HUES48 (cell line): ENCODE results near the gene PARP14.
"Not testable (repeated sequence)": the region's sequence is repeated elsewhere in the genome, so short reads cannot be mapped to it uniquely, and the experiment has no call there.

Experiments used
- H3K27ac ChIP-seq: one replicate; pipeline ENCODE4 v1.7.0; 2013; ENCODE audit warnings: low read depth, low read length, inconsistent platforms
- H3K27me3 ChIP-seq: 2 replicates; pipeline ENCODE4 v1.6.1; 2013; ENCODE audit warnings: mild to moderate bottlenecking, low read length; ENCODE audit not compliant: control insufficient read depth, insufficient read depth
- H3K36me3 ChIP-seq: 2 replicates; pipeline ENCODE4 v1.6.1; 2013; ENCODE audit warnings: low read length; ENCODE audit not compliant: control insufficient read depth, insufficient read depth
- H3K4me1 ChIP-seq: 2 replicates; pipeline ENCODE4 v1.6.1; 2013; ENCODE audit warnings: mild to moderate bottlenecking, low read length; ENCODE audit not compliant: control insufficient read depth, insufficient read depth
- H3K4me3 ChIP-seq: 2 replicates; pipeline ENCODE4 v1.5.1; 2013; ENCODE audit warnings: mild to moderate bottlenecking, low read depth, low read length
- H3K9ac ChIP-seq: 2 replicates; pipeline ENCODE4 v1.6.1; 2013; ENCODE audit warnings: mild to moderate bottlenecking, low read depth, low read length, moderate library complexity
- H3K9me3 ChIP-seq: 2 replicates; pipeline ENCODE4 v1.6.1; 2013; ENCODE audit warnings: low read length; ENCODE audit not compliant: control insufficient read depth, insufficient read depth

Gene PARP14

DNA sequence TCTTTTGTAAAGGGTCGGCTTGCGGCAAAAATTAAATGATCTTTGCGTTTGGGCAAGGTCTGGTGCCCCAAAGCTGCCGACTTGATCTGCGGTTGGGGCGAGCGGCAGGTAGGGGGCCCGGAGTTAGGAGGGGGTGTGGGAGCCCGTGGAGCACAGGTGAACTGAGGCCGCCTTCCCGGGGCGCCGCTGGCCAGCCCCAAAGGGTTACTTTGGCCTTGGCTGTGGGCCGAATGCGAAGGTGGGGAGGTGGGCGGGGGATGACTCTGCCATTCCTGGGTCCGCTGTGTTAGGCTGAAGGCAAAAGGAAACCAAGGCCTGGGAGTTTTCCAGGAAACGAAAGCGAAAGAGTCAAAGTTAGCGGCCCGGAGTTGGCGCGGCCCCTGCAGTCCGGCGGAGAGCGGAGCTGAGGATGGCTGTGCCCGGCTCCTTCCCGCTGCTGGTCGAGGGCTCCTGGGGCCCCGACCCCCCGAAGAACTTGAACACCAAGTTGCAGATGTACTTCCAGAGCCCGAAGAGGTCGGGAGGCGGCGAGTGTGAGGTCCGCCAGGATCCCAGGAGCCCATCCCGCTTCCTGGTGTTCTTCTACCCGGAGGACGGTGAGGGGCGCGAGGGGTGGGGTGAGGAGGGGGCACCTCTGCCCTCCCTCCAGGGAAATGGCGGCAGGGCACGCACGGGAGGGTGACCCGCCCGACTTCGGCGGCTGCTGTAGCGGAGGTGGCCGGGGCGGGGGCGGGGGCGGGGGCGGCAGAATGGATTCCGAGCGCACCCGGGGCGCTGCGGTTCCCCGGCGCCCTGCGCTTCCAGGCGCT is at the start of gene PARP14:
Gene PARP14, plus strand, starts transcription at position 365 of the 809 bp plus-strand sequence. Its CDS starts 45 bp downstream, at position 410.
- Histone ChIP-seq H3K4me1 (peaks cover 13% of the 10 kb centered on the region), H3K27ac (peak within 1 kb of the TSS; percentile 42), H3K27me3 (peaks cover 9% of the 10 kb centered on the region; the same call in 1 of the 2 replicates), H3K36me3 (no peaks in the 10 kb centered on the region), H3K9ac (peak within 1 kb of the TSS; percentile 74), H3K4me3 (peak within 1 kb of the TSS; percentile 88), H3K9me3 (no peaks in the 10 kb centered on the region; the same call in 1 of the 2 replicates)

- H3K27me3 ChIP-seq, result no peaks in the 10 kb centered on the region
- no peak overlapping the region for H3K9ac ChIP-seq
- H3K4me1 ChIP-seq, result no peaks in the 10 kb centered on the region
- H3K4me3 ChIP-seq, result no peak overlapping the region
- H3K36me3 ChIP-seq, result no peaks in the 10 kb centered on the region
- H3K9me3 ChIP-seq, result no peaks in the 10 kb centered on the region
- no peak overlapping the region for H3K27ac ChIP-seq
Measured at GRCh38 chr3:122635789-122636188, 44.9 kb upstream of the PARP14 start.

DNA sequence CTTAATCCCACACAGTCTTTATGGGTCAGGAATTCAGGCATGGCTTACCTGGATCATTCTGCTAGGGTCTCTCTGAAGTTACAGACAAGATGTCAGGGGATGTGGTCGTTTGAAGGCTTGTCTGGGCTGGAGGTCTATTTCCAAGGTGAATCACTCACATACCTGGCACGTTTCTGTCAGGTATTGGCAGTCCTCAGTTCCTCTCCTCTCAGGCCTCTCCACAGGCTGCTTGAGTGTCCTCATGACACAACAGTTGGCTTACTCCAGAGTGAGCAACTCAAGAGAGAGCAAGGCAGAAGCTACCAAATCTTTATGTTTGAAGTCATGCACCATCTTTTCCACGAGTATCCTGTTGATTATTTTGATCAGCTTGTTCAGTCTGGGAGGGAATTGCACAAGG is 43.9 kb upstream of the PARP14 start:
- H3K9me3 ChIP-seq, result no peaks in the 10 kb centered on the region
- no peak overlapping the region for H3K4me3 ChIP-seq
- no peaks in the 10 kb centered on the region for H3K4me1 ChIP-seq
- H3K36me3 ChIP-seq, result no peaks in the 10 kb centered on the region
- no peak overlapping the region for H3K9ac ChIP-seq
- H3K27me3 ChIP-seq, result no peaks in the 10 kb centered on the region
- no peak overlapping the region for H3K27ac ChIP-seq

DNA sequence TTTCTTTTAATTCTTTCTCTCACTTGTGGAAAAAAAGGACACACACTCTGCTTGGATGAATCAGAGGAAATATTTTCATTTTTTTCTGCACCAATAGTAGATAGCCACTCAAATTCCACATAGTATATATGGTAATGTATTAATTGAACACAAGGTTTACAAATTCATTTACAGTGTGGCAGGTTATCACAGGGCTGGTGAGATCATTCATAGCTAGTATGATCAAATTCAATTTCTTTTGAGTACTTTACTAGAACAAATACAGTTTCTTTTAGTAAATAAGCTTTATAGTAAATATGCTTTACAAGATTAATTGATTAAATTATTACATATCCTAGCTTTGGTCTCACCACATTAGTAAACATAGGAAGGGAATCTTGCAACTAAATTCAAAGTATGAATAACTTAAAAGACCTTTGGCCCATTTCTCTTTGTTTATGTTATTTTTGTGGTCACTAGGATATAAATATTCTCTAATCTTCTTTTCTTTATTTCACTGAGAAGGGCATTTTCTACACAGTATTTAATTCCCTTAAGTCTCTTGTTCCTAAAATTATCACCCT is 40.1 kb upstream of the PARP14 start:
- Histone ChIP-seq H3K36me3 (no peaks in the 10 kb centered on the region), H3K9ac (no peak overlapping the region), H3K27ac (no peak overlapping the region), H3K27me3 (no peaks in the 10 kb centered on the region), H3K9me3 (no peaks in the 10 kb centered on the region), H3K4me3 (no peak overlapping the region), H3K4me1 (no peaks in the 10 kb centered on the region)

DNA sequence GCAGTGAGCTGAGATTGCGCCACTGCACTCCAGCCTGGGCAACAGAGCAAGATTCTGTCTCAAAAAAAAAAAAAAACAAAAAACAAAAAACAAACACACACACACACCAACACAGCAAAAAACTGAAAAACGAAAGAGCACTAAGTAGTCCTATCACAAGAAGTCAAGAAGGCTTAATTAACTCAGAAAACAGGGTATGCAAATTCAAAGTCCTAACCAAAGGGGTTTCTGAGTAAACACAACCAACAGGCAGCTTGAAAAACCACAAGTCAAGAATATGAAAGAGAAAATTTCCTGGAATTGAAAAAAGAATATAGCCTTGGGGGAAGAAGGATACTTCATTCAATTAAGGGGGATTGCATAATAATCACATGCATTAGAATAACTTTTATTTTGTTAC is 37.7 kb upstream of the PARP14 start:
- Histone ChIP-seq H3K9ac (no peak overlapping the region), H3K27me3 (no peaks in the 10 kb centered on the region), H3K27ac (no peak overlapping the region), H3K4me3 (no peak overlapping the region), H3K9me3 (no peaks in the 10 kb centered on the region), H3K36me3 (no peaks in the 10 kb centered on the region), H3K4me1 (0 out of 2 replicates have a peak, but pooled peaks cover 6% of the 10 kb centered on the region)

DNA sequence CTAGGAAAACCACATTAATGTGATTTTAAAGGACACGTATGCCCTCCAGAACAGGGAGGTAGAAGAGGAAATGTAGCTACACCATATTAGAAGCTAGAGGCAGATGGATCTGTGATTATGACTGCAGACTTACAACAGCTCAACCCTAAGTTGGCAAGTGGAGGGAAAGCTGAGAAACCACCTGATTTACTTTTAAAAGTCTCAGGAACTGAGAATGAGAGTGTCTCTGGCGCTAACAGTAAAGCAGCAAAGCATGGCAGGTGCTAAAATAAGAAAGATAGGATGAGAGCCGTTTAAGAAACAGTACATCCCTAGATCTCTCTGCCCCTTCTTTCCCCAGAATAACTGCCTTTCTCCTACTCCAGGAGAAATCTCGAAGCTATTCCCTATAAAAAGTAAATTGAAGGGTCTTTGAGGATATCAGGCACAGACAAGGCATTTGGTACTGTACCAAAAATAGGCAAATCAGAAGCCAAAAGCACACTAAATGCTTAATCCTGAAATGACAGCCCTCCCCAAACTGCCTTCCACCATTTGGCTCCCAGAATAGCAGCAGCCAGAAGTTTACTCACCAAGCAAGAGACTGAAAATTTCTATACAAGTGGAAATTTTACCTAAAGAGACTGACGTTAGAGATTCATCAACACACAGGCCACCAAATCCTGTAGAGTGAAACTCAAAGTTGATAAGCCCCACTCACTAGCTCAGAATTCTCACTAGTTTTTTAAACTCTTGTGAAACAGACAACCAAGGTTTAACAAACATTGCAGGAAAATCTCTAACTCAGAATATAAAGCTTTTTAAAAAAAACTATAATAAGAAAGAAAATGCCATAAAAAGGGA is 34.3 kb upstream of the PARP14 start:
- H3K27me3 ChIP-seq, result no peaks in the 10 kb centered on the region
- no peak overlapping the region for H3K27ac ChIP-seq
- H3K4me3 ChIP-seq, result no peak overlapping the region
- H3K4me1 ChIP-seq, result 0 out of 2 replicates have a peak, but pooled peaks cover 6% of the 10 kb centered on the region
- no peak overlapping the region for H3K9ac ChIP-seq
- no peaks in the 10 kb centered on the region for H3K9me3 ChIP-seq
- H3K36me3 ChIP-seq, result no peaks in the 10 kb centered on the region

DNA sequence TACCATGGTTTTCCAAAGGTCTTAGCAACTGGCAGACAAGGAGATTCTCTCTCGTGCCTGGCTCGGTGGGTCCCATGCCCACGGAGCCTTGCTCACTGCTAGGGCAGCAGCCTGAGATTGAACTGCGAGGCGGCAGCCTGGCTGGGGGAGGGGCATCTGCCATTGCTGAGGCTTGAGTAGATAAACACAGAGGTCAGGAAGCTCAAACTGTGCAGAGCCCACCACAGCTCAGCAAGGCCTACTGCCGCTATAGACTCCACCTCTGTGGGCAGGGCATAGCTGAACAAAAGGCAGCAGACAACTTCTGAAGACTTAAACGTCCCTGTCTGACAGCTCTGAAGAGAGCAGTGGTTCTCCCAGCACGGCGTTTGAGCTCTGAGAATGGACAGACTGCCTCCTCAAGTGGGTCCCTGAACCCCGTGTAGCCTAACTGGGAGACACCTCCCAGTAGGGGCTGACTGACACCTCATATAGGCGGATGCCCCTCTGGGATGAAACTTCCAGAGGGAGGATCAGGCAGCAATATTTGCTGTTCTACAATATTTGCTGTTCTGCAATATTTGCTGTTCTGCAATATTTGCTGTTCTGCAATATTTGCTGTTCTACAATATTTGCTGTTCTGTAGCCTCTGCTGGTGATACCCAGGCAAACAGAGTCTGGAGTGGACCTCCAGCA is 29.3 kb upstream of the PARP14 start:
- not testable (repeated sequence) for H3K9me3 ChIP-seq, H3K27me3 ChIP-seq, H3K27ac ChIP-seq

GRCh38 chr3:122651962-122652361 is 28.7 kb upstream of the PARP14 start:
- H3K9ac ChIP-seq, H3K27ac ChIP-seq, H3K4me3 ChIP-seq, H3K27me3 ChIP-seq, H3K9me3 ChIP-seq, H3K36me3 ChIP-seq, H3K4me1 ChIP-seq: not testable (repeated sequence)

More for the DNA sequence above, 29.3 kb upstream of the PARP14 start:
- H3K36me3 ChIP-seq, H3K9ac ChIP-seq, H3K4me1 ChIP-seq, H3K4me3 ChIP-seq: not testable (repeated sequence)

DNA sequence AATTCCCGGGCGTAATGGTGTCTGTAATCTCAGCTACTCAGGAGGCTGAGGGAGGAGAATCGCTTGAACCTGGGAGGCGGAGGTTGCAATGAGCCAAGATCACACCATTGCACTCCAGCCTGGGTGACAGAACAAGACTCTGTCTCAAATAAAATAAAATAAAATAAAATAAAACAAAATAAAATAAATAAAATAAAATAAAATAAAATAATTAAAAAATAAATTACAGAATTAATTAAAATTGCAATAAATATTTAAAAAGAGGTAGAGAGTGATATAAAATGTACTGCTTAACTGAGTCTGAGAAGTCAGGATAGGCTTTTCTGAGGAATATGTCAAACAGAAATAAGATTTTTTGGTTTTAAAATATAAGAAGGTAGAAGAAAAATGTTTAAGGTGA is 22.3 kb upstream of the PARP14 start:
- not testable (repeated sequence) for H3K4me1 ChIP-seq, H3K9ac ChIP-seq, H3K27me3 ChIP-seq, H3K36me3 ChIP-seq, H3K27ac ChIP-seq, H3K4me3 ChIP-seq, H3K9me3 ChIP-seq

GRCh38 chr3:122660297-122660974 is 20.2 kb upstream of the PARP14 start:
- Histone ChIP-seq H3K4me1 (no peaks in the 10 kb centered on the region), H3K9me3 (no peaks in the 10 kb centered on the region), H3K9ac (no peak overlapping the region), H3K36me3 (no peaks in the 10 kb centered on the region), H3K27me3 (no peaks in the 10 kb centered on the region), H3K4me3 (no peak overlapping the region), H3K27ac (no peak overlapping the region)
